ENCODE results near the gene RIMBP3B.
"Not testable (repeated sequence)": the region's sequence is repeated elsewhere in the genome, so short reads cannot be mapped to it uniquely, and the experiment has no call there.

DNA sequence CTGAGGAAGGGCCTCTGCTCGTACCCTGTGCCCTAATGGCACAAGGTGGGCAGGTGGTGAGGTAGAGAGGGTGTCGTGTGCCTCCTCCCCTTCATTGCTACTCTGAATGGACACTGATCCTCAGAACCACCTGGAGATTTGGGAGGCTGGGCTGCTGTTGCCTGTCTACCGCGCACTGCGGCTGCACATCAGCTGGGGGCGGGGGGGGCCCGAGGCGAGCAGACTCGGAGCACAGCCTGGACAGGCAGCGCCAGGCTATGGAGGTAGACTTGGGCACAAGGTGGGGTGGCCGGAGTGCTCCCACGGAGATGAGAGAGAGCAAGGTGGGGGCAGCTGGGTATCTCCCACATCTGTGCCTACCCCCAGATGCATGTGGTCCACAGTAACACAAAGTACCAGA is 26.0 kb upstream of the RIMBP3B start:
- not testable (repeated sequence) for TF ChIP-seq POLR2A (IDR thresholded peaks at IDR 0.05; ENCODE audit: low read depth, low read length)
- TF ChIP-seq, protein P1, sequence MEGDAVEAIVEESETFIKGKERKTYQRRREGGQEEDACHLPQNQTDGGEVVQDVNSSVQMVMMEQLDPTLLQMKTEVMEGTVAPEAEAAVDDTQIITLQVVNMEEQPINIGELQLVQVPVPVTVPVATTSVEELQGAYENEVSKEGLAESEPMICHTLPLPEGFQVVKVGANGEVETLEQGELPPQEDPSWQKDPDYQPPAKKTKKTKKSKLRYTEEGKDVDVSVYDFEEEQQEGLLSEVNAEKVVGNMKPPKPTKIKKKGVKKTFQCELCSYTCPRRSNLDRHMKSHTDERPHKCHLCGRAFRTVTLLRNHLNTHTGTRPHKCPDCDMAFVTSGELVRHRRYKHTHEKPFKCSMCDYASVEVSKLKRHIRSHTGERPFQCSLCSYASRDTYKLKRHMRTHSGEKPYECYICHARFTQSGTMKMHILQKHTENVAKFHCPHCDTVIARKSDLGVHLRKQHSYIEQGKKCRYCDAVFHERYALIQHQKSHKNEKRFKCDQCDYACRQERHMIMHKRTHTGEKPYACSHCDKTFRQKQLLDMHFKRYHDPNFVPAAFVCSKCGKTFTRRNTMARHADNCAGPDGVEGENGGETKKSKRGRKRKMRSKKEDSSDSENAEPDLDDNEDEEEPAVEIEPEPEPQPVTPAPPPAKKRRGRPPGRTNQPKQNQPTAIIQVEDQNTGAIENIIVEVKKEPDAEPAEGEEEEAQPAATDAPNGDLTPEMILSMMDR (IDR thresholded peaks at IDR 0.05; ENCODE audit: extremely low read depth in 1 of 2, insufficient read depth in 1 of 2, low read depth in 1 of 2, low read length in 2 of 2), result not testable (repeated sequence)

Data from endothelial cell of umbilical vein (primary cell).